OCI-LY1 (cell line): ENCODE data around the gene NEURL1B.

Experiments
- EZH2 ChIP-seq: fragments of 200-600 bp; sonication (generic), shearing (Covaris generic); IDR thresholded peaks from 2 replicates; pipeline ENCODE4 v1.8.0; 2017; ENCODE audit warnings: borderline replicate concordance, mixed run types, mild to moderate bottlenecking, antibody characterized with exemption, low read length, moderate library complexity, mixed read lengths
- TF ChIP-seq, protein P1 (sequence below): fragments of 200-600 bp; sonication (generic), shearing (Covaris generic); IDR thresholded peaks from 2 replicates; pipeline ENCODE4 v1.5.1; 2017; ENCODE audit warnings: mild to moderate bottlenecking, antibody characterized with exemption, low read length, moderate library complexity, mixed read lengths

DNA sequence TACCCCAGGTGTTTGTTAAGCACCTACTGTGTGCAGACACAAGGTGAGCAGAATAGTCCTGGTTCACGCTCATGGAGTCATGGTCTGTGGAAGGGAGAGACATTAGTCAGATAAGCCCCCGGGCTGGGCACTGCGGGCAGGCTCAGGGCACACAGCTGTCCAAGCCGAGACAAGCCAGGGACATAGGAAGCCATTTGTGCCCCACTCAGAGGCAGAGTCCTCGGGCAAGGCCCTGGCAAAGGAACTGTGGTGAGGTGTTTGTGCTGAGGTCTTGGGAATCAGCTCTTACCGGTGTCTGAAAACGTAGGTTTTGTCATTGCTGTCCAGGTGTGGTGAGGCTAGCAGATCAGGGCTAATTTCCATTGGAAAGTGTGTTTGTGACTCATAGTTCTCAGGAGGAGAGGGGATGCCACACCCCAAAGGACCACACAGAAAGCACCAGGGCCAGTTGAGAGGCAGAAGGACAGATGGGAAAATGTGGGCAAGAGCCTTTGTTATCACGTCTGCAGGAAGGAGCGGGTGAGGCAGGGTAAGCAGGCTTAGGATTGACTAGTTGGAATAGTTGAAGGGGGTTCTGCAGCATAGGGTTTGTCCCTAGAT is 46.1 kb upstream of the NEURL1B start:
- TF ChIP-seq, protein P1, sequence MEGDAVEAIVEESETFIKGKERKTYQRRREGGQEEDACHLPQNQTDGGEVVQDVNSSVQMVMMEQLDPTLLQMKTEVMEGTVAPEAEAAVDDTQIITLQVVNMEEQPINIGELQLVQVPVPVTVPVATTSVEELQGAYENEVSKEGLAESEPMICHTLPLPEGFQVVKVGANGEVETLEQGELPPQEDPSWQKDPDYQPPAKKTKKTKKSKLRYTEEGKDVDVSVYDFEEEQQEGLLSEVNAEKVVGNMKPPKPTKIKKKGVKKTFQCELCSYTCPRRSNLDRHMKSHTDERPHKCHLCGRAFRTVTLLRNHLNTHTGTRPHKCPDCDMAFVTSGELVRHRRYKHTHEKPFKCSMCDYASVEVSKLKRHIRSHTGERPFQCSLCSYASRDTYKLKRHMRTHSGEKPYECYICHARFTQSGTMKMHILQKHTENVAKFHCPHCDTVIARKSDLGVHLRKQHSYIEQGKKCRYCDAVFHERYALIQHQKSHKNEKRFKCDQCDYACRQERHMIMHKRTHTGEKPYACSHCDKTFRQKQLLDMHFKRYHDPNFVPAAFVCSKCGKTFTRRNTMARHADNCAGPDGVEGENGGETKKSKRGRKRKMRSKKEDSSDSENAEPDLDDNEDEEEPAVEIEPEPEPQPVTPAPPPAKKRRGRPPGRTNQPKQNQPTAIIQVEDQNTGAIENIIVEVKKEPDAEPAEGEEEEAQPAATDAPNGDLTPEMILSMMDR = no peak
- TF ChIP-seq EZH2 = no peak
